GM18505 (cell line): ENCODE data around the gene TTC6.

ENCODE experiments used
- ATAC-seq: cut with Tn5 transposase; IDR thresholded peaks from one replicate; pipeline ENCODE4 v1.9.1; 2021; ENCODE audit not compliant: unreplicated experiment
- POLR2A ChIP-seq: IDR thresholded peaks from 4 replicates; pipeline ENCODE4 v1.6.1; 2011; ENCODE audit warnings: borderline replicate concordance; ENCODE audit not compliant: insufficient read depth, insufficient read length; ENCODE audit errors: extremely low read depth

TTC6 gene

DNA sequence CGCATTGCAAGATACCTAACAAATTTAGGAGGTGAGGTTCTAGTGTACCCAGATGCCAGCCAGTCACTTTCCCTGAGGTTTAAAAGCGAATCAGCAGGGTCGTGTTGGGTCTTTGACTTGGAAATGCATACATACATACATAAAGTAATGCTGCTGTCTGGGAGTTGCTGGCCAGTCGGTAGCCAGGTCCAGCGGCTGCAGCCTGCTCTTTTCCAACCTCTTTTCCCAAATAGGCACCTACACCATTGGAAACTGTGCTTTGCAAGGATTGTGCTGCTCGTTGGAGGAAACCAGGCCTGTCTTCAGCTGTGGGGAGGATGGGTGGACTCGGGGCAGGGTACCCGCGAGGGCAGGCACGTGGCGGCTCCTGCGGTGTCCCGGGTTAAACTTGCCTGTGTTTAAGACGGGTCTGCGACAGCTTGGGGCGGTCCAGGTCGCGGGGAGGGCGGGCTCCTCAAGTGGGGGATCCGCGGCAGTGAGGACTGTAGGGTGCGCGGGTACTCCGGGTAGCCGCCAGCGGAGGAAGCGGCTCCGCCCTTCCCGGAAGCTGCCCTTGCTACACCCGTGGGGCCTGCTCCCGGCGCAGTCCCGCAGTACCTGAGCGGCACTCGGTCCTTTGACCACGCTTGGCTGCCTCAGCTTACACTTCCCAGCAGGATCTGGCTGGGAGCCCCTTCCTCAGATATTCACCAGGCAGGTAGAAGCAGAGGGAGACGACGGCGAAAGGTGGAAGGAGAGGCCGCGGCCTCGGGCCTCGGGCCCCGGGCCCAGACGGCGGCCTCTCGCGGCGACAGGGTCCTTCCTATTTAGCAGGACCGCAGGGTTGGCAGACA, 2.7 kb downstream of the TTC6 start:
- no peak for ATAC-seq
- no peak for TF ChIP-seq POLR2A

DNA sequence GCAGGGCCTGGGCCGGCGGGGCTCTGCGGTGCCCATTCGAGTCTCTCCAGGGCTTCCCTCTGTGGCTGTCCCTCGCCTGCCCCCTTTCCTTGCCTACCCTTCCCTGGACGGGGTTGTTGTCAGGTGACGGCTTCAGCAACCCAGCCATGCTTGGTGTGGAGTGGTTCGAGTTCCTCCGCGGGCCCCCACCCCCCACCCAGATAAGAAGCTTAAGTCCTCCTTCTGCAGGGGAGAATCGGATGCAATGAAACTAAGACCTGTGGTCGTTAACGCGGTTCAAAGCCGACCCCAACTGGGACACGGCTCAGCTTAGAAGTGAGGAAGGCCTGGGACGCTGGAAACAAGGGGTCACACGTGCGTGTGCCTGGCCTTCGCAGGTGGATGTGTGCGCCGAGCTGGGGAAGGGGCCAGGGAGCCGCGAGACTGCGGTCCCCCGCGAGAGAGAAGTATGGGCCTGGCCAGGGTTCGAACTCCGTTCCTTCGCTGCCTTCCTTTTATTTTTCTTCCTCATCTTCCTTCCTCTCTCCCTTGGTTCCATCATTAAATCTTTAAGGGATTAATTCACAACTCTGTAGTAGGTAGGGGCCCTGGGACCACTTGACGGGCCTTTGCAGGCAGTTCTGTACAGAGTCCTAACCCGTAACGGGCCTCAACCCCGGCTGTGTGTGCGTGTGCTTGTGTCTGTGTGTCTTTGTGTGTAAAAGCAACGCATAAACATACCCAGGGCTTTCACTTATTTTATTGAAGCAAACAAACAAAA, 3.5 kb downstream of the TTC6 start:
- TF ChIP-seq POLR2A: no peak
- ATAC-seq: no peak

DNA sequence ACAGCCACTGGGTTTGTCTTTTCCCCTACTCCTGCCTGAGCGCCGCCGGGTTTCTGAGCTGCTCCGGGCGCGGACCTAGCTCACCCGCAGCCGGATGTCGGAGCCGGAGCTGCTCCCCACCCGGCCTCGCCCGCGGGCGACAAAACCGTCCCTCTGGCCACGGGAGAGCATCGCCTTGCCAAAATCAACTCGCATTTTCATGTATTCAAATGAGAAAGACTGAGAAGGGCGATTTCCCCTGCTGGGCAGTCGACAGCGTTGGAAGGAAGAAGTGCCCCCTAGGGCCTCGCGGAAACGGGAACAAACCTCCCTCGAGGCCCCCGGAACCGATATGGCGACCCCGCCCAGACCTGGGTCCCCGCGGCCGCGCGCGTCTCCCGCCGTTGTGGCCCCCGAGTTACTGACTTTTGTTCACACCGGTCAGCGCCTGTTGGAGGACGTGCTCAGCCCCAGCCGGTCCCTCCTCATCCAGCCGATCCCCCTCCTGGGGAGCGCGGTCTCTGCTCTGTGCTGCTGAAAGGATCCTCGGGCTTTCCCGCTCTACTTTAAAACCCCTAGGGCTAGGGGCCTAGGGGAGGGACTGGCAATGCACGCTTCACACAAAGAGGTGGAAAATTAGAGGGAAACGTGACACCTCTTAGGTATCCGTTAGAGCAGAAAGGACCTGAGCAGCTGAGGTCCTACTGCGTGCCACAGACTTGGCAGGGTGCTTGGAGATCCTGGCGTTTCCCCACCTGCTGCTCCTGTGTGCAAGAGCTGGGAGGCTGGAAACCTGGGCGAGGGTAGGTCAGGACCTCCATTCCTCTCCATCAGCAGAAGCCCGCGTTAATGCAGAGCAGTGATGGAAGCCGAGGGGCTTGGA, 4.3 kb downstream of the TTC6 start:
- no peak for TF ChIP-seq POLR2A
- ATAC-seq: no peak

DNA sequence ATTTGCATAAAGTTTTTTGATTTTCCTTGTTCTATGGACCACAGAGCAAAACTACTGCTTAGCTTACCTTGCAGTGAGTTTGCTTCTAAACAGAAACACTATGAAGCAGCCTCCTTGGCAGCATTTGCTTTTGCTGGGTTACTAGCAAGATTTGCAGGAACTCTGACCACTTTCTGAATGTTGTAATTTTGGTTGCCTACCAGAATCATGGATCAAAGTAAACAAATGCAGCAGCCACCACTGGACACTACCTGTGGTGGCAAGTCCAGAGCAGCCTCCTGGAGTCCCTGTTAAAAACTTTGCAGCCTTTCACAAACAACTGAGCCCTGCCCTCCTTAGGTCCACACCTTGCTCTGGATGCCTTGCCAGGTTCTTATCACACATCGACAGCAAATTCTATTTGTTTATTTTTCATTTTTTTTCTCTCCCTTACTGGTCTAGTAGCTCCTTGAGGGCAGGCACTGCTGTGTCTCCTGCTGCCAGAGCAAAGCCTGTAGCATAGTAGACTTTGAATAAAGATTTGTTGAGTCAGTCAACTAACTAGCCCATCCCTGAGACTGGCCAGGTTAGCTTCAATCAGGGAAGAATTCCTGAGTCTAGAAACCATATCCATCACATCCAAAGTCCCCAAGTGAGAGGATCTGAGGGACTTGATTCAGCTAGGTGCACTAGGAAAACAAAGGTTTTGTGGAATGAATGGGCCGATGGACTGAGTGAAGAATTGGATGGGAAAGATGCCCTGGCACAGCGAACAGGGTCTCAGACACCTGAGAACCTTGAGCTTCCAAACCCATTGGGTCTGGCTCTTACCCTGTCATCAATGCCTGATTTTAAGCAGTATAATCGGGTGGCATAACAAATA, 5.7 kb downstream of the TTC6 start:
- TF ChIP-seq POLR2A: no peak
- ATAC-seq: no peak

DNA sequence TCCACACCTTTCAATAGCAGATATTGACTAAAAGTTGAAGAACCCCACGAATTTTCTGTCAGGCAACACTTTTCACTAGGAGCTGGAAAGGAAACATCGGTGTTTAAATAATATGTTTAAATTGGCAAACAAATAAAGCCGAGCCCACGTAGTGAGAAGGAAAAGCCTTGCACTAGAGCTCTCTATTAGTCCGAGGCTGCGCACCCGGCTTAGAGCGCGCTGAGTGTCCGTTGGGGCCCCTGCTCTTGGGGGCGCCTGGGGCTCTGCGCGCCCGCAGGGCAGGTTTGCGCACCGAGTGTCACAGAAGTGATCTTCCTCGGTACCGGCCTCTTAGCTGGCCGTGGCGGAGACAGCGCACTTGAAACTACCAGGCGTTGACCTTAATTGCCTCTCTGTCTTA, 6.4 kb downstream of the TTC6 start:
- no peak for TF ChIP-seq POLR2A
- no peak for ATAC-seq

DNA sequence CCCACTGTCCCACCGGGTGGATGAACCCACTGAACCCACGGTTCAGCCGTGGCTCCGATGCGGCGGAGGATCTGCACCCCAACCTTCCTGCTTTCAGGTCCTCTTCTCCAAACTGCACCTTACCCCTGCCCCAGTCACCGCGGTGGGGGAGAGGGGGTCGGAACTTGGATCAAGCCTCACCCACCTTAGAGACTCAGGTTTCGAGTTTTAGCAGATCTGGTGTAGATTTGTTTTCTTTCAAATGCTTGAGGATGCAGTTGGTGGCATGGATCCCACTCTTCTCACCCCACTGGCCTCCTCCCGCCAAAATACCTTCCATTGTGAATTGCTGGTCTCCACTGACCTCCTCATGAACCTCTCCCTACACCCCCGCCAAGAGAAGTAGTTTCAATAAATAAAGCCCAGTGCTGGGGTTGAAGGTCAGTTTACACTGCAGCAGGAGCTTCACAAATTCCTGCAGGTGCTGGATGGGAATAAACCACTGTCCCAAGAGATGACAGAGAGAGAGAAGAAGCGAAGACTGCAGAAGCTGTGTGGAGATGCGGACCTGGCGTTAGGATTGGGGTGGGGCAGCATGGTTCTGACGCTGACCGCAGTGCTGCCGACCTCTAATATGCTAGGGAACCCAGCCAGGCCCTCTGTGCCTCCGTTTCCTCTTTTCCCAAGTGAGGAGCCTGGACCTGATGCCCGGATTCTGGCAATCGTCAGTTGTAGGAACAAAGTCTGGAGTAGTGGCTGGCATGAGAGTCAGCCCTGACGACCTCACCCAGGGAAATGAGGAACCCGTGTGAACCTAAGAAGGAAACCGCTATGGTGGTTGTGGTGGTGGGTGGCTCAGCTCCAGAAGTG, 7.4 kb downstream of the TTC6 start:
- TF ChIP-seq POLR2A: no peak
- ATAC-seq: no peak

DNA sequence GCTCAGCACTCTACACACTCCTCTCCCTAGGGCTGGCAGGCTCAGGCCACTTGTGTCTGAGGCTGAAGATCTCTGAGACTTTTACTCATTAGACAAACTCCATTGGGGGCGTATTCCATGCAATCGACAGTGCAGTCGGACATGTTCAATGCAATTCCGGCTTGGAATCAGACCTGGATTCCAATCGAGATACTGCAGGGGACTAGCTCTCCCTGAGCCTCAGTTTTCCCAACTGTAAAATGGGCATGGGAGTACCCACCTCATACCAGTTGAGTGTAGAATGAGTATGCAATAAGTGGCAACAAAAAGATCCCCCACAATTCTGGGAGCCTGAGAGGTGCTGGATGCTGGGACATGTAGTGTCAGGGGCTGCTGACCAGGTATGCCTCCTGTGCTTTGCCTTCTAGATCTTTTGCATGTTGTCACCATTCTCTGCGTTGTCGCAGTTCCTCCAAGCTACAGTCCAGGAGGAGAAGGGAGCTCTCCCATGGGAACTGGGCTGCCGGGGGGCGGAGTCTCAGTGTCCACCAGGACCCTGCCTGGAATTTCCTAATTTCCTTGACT, 8.3 kb downstream of the TTC6 start:
- no peak for TF ChIP-seq POLR2A
- no peak for ATAC-seq

DNA sequence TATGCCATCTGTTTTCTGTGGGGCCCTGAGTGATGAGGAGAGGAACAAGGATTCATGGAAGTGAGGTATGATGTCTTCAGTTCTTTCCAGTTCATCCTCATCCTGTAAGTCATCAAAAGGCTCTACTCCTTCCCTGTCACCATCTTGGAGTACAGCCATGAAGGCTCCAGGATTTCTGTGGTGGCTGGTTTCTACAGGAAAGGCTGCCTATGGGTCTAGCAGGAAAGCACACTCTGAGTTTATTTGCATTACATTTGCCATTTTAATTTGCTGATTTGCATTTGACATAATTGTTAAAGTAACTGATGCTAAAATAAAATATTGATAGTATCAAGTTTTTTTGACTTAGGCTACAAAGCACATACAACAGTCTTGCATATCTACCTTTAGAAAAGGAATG, 11.2 kb downstream of the TTC6 start:
- no peak for ATAC-seq
- TF ChIP-seq POLR2A: no peak

DNA sequence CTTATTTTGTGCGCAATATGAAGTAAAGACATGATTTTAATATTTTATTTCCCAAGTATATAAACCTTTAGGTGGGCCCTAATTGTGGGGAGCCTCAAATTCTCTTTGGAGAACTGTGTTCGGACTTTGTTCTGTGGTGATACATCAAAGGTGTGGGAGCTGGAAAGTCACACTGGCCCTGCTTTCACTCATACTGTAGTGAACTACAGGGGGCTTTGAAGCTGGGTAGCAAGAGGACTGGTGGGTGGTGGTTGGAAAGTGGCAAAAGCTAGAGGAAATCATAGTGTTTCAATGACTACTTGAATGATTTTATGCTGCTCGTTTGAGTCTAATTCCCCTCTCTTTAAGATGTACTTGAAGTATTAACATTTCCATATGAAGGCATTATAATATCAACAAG, 13.2 kb downstream of the TTC6 start:
- no peak for ATAC-seq
- TF ChIP-seq POLR2A: no peak

DNA sequence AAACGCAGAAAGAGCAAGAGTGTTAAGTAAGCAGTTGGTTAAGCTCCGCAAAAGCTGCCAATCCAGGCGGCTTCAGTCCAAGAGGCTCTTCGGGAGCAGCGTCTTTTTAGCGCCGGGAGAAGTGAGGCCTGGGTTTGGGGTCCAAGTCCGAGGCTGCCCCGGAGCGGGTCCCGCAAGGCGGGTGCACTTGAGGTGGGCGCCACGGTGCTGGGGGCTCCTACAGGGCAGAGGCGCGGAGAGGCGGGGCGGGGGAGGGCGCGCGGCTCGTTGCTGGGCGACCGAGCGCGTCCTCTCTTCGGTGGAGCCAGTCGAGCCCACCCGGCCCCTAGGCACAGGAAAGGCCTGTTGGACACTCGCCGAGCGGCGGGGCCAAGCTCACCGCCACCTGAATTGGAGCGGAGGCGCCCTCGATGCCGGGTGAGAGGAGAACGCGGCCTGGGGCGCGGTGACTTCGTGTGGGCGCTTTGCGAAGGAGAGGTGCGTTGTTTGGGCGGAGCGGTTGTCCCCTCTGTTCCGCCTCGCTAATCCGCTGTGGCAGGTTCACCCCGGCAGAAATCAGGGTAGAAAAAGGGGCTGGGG, 15.6 kb downstream of the TTC6 start:
- ATAC-seq: no peak
- no peak for TF ChIP-seq POLR2A
